ENCODE measurements around the gene CASP4. TPM values are rescaled to one million over a fixed set of nuclear protein-coding genes. Genes with fewer than 3 reads are reported as not detected.

The CASP4 gene
- total and polyA plus RNA-seq, 8 donors: 8.1 to 163 (median 68.3) TPM

DNA sequence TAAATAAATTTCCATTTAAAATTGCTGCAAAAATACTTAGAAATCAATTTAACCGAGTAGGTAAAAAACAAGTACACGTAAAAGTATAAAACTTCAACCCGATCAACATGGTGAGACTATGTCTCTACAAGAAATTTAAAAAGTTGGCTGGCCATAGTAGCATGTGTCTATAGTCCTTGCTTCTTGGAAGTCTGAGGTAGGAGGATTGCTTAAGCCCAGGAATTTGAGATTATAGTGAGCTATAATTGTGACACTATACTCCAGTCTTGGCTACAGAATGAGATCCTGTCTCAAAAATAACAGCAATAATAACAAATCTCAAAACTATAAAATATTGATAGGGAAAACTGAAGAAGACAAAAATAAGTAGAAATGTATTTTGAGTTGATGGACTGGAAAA is 11.1 kb downstream of the CASP4 start:
- Histone ChIP-seq H3K36me3 (peaks cover 5 to 41% (median 35%) of the 10 kb centered on the region in 4 donors), H3K27ac (no peak overlapping the region), H3K9me3 (no peaks in the 10 kb centered on the region), H3K4me3 (no peak overlapping the region), H3K27me3 (no peaks in the 10 kb centered on the region), H3K4me1 (peaks cover 0 to 33% (median 10%) of the 10 kb centered on the region in 4 donors)
- WGBS, 5 donors: 63 to 99% (median 95%) methylated on average over 3 of the region's 3 CpGs
- intact Hi-C loops (cut with DNase I; ENCODE audit: low total_unique reads): no loop called here
- TF ChIP-seq, protein P1, sequence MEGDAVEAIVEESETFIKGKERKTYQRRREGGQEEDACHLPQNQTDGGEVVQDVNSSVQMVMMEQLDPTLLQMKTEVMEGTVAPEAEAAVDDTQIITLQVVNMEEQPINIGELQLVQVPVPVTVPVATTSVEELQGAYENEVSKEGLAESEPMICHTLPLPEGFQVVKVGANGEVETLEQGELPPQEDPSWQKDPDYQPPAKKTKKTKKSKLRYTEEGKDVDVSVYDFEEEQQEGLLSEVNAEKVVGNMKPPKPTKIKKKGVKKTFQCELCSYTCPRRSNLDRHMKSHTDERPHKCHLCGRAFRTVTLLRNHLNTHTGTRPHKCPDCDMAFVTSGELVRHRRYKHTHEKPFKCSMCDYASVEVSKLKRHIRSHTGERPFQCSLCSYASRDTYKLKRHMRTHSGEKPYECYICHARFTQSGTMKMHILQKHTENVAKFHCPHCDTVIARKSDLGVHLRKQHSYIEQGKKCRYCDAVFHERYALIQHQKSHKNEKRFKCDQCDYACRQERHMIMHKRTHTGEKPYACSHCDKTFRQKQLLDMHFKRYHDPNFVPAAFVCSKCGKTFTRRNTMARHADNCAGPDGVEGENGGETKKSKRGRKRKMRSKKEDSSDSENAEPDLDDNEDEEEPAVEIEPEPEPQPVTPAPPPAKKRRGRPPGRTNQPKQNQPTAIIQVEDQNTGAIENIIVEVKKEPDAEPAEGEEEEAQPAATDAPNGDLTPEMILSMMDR (IDR thresholded peaks at IDR 0.05): no peak
- TF ChIP-seq EP300 (IDR thresholded peaks at IDR 0.05) (no peak), POLR2A (IDR thresholded peaks at IDR 0.05) (no peak), POLR2AphosphoS5 (IDR thresholded peaks at IDR 0.05) (no peak)
- no peak for DNase-seq

- Histone ChIP-seq H3K4me1 (peaks cover 0 to 32% (median 7%) of the 10 kb centered on the region in 4 donors), H3K9me3 (no peaks in the 10 kb centered on the region), H3K36me3 (peaks cover 5 to 41% (median 39%) of the 10 kb centered on the region in 4 donors), H3K27ac (no peak overlapping the region), H3K27me3 (no peaks in the 10 kb centered on the region), H3K4me3 (no peak overlapping the region)
- TF ChIP-seq, protein P1 (IDR thresholded peaks at IDR 0.05): no peak
- TF ChIP-seq POLR2A (IDR thresholded peaks at IDR 0.05): no peak
- no peak for TF ChIP-seq POLR2AphosphoS5 (IDR thresholded peaks at IDR 0.05)
- no peak for TF ChIP-seq EP300 (IDR thresholded peaks at IDR 0.05)
- no peak for DNase-seq
- intact Hi-C loops (cut with DNase I; ENCODE audit: low total_unique reads): no loop called here
Measured at GRCh38 chr11:104956528-104956927, 11.8 kb downstream of the CASP4 start.

GRCh38 chr11:104946907-104947306 is 21.5 kb downstream of the CASP4 start:
- peak in 1 of 2 donors; percentile 45 for DNase-seq
- WGBS, 5 donors: 10 to 27% (median 15%) methylated on average over 2 of the region's 2 CpGs
- no peak overlapping the region for H3K27ac ChIP-seq

DNA sequence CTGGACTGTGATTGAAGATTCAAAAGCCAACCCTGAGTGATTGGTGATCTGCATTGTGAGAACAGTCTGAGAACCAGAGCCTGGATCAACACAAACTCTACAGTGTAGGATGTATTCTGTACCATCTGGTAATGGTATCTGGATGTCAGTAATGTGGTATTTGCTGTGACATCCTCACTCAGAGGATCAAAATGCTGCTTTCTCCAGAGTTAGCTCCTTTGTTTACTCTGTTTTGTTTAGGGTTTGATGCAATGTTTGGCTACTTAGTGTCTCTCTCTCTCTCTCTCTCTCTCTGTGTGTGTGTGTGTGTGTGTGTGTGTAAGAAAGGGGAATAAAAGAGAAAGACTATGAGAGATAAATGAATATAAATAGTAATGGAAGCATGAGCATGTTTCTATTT is 24.3 kb downstream of the CASP4 start:
- intact Hi-C loops (cut with DNase I; ENCODE audit: low total_unique reads): no loop called here
- Histone ChIP-seq H3K4me1 (no peaks in the 10 kb centered on the region), H3K9me3 (no peaks in the 10 kb centered on the region), H3K27ac (no peak overlapping the region), H3K4me3 (no peak overlapping the region), H3K36me3 (peaks cover 11 to 71% (median 59%) of the 10 kb centered on the region in 4 donors), H3K27me3 (no peaks in the 10 kb centered on the region)
- TF ChIP-seq, protein P1 (IDR thresholded peaks at IDR 0.05): no peak
- TF ChIP-seq POLR2A (IDR thresholded peaks at IDR 0.05): no peak
- TF ChIP-seq EP300 (IDR thresholded peaks at IDR 0.05): no peak
- no peak for TF ChIP-seq POLR2AphosphoS5 (IDR thresholded peaks at IDR 0.05)
- no peak for DNase-seq

More at GRCh38 chr11:104946907-104947306, 21.5 kb downstream of the CASP4 start:
- intact Hi-C loops (cut with DNase I; ENCODE audit: low total_unique reads): no loop called here
- TF ChIP-seq POLR2AphosphoS5 (IDR thresholded peaks at IDR 0.05): no peak
- TF ChIP-seq, protein P1 (IDR thresholded peaks at IDR 0.05): peak in 3 of 7 experiments; percentile 41 to 43 (median 43)
- peaks cover 30 to 98% (median 87%) of the 10 kb centered on the region in 4 donors for H3K36me3 ChIP-seq
- H3K4me1 ChIP-seq: no peaks in the 10 kb centered on the region
- H3K27me3 ChIP-seq: no peaks in the 10 kb centered on the region
- H3K4me3 ChIP-seq: no peak overlapping the region
- H3K9me3 ChIP-seq: no peaks in the 10 kb centered on the region

All from stomach (tissue), 9 donors.